Thyroid gland (tissue), 4 donors: ENCODE results near the gene GRB10.

Experiments
- POLR2A ChIP-seq, 2 donors: fragments of 450-650 bp; IDR thresholded peaks; one replicate each; pipeline ENCODE4 v1.6.1; 2017; ENCODE audit warnings: antibody characterized with exemption in 2 of 2, mild to moderate bottlenecking in 2 of 2, moderate library complexity in 1 of 2
- TF ChIP-seq, protein P1 (sequence below), 6 experiments: fragments of 200-600 bp in 3 of 6; fragments of 450-650 bp in 3 of 6; sonication (generic) in 3 of 6; IDR thresholded peaks; one replicate each; pipeline ENCODE4 v1.5.1; 2016 to 2019; ENCODE audit warnings: antibody characterized with exemption in 6 of 6, mild to moderate bottlenecking in 2 of 6, inconsistent platforms in 1 of 6, moderate library complexity in 1 of 6

DNA sequence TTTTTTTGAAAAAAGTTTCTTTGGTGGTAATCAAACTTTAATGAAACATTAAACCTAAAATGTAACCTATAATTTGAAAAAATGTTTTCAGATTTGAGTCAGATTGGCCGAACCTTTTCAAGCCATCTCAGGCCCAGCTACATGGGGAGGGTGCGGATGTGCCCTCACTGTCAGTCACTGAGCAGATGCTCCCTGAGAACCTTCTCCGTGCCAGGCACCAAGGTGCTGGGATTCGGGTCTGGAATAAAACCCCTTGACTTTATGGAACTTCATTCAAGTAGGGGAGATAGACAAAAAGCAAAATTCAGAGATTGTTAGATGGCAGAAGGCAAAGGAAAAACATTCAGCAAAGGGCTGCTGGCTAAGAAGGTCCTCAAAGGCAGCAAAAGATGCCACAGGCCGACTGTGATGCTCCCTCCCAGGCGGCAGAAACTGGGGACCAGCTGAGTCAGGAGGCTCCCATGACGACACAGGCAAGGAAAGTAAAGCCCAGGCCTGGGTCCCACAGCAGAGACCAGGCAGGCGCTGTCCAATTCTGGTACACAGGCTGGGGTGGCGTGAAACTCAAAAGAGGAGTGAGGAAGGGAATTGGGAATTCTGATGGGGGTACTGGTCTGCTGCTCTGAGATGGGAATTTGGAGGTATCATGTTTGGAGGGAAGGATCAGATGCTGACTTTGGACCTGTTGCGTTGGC lies 135.3 kb downstream of the GRB10 start:
- TF ChIP-seq, protein P1, sequence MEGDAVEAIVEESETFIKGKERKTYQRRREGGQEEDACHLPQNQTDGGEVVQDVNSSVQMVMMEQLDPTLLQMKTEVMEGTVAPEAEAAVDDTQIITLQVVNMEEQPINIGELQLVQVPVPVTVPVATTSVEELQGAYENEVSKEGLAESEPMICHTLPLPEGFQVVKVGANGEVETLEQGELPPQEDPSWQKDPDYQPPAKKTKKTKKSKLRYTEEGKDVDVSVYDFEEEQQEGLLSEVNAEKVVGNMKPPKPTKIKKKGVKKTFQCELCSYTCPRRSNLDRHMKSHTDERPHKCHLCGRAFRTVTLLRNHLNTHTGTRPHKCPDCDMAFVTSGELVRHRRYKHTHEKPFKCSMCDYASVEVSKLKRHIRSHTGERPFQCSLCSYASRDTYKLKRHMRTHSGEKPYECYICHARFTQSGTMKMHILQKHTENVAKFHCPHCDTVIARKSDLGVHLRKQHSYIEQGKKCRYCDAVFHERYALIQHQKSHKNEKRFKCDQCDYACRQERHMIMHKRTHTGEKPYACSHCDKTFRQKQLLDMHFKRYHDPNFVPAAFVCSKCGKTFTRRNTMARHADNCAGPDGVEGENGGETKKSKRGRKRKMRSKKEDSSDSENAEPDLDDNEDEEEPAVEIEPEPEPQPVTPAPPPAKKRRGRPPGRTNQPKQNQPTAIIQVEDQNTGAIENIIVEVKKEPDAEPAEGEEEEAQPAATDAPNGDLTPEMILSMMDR (IDR thresholded peaks at IDR 0.05) = no peak
- TF ChIP-seq POLR2A (IDR thresholded peaks at IDR 0.05) = no peak
